SK-N-SH (cell line): ENCODE measurements around the gene TOMM40. TPM values are rescaled to one million over a fixed set of nuclear protein-coding genes. Genes with fewer than 3 reads are reported as not detected.
A peak's percentile ranks its signal among the peaks of the same experiment; 100 is the strongest.

Source experiments
- CTCF ChIA-PET: fragments of 300-600, 350-600 bp; formaldehyde crosslinking; extraction: SDS; loops from one replicate; lab custom pipeline; 2021; lab: Yijun Ruan, JAX
- POLR2A ChIA-PET: fragments of 350-600 bp; sonication (Branson Sonifier 250); formaldehyde crosslinking; extraction: SDS; loops from one replicate; lab custom pipeline; 2020; ENCODE audit warnings: antibody characterized with exemption, inconsistent platforms; lab: Yijun Ruan, JAX
- DNase-seq: peaks from one replicate; pipeline ENCODE4 v3.0.0; 2012
- H2AFZ ChIP-seq: fragments of 200-600 bp; sonication (generic); 2 replicates; pipeline ENCODE4 v1.8.1; 2016; ENCODE audit warnings: antibody characterized with exemption, mild to moderate bottlenecking, low read depth
- H3F3A ChIP-seq: fragments of 200-600 bp; sonication (generic); replicated peaks from 2 replicates; pipeline ENCODE3; 2016; ENCODE audit warnings: antibody characterized with exemption, mild to moderate bottlenecking; ENCODE audit not compliant: insufficient read depth
- H3K27ac ChIP-seq, 2 experiments: fragments of 200-500 bp in 1 of 2; fragments of 200-600 bp in 1 of 2; sonication (Bioruptor generic) in 1 of 2; sonication (generic), shearing (Covaris generic) in 1 of 2; 2 replicates each; pipeline versions ENCODE4 v1.5.1 to v1.6.1; 2014 to 2016; ENCODE audit warnings: low read depth in 2 of 2, inconsistent platforms in 1 of 2, low read length in 1 of 2, mild to moderate bottlenecking in 1 of 2, mixed read lengths in 1 of 2
- H3K27me3 ChIP-seq: fragments of 200-600 bp; sonication (generic), shearing (Covaris generic); 2 replicates; pipeline ENCODE4 v1.6.1; 2016; ENCODE audit warnings: mixed run types; ENCODE audit not compliant: insufficient read depth
- H3K36me3 ChIP-seq, 2 experiments: fragments of 200-500 bp in 1 of 2; fragments of 200-600 bp in 1 of 2; sonication (Bioruptor generic) in 1 of 2; sonication (generic) in 1 of 2; replicated peaks in 1 of 2; 2 replicates each; pipeline versions ENCODE3 to v1.5.1; 2014 to 2016; ENCODE audit warnings: low read length in 1 of 2, mild to moderate bottlenecking in 1 of 2; ENCODE audit not compliant: insufficient read depth in 2 of 2, control insufficient read depth in 1 of 2
- H3K4me1 ChIP-seq, 2 experiments: fragments of 200-500 bp in 1 of 2; fragments of 200-600 bp in 1 of 2; sonication (Bioruptor generic) in 1 of 2; sonication (generic), shearing (Covaris generic) in 1 of 2; 2 replicates each; pipeline versions ENCODE4 v1.5.1 to v1.6.1; 2014 to 2016; ENCODE audit warnings: low read depth in 1 of 2, low read length in 1 of 2, mixed run types in 1 of 2; ENCODE audit not compliant: insufficient read depth in 2 of 2, control insufficient read depth in 1 of 2
- H3K4me2 ChIP-seq: fragments of 200-600 bp; sonication (generic), shearing (Covaris generic); 2 replicates; pipeline ENCODE4 v1.6.1; 2017; ENCODE audit warnings: mixed run types
- H3K4me3 ChIP-seq, 2 experiments: fragments of 200-500 bp in 1 of 2; fragments of 200-600 bp in 1 of 2; sonication (Bioruptor generic) in 1 of 2; sonication (generic), shearing (Covaris generic) in 1 of 2; 2 replicates each; pipeline versions ENCODE4 v1.5.1 to v1.8.1; 2014 to 2016; ENCODE audit warnings: low read depth in 2 of 2, inconsistent platforms in 1 of 2, low read length in 1 of 2, mild to moderate bottlenecking in 1 of 2, mixed read lengths in 1 of 2, moderate library complexity in 1 of 2
- H3K79me2 ChIP-seq: fragments of 200-600 bp; sonication (generic); 2 replicates; pipeline ENCODE4 v1.8.1; 2017; ENCODE audit warnings: mild to moderate bottlenecking; ENCODE audit not compliant: insufficient read depth
- H3K9ac ChIP-seq: fragments of 200-600 bp; sonication (generic); 2 replicates; pipeline ENCODE4 v1.6.1; 2017; ENCODE audit warnings: mixed run types
- H3K9me2 ChIP-seq: fragments of 200-600 bp; sonication (generic); 2 replicates; pipeline ENCODE4 v1.6.1; 2017; ENCODE audit warnings: mixed run types
- H3K9me3 ChIP-seq: fragments of 200-600 bp; sonication (generic); 2 replicates; pipeline ENCODE4 v1.6.1; 2017; ENCODE audit warnings: mixed run types, mild to moderate bottlenecking, moderate library complexity
- H4K20me1 ChIP-seq: fragments of 200-600 bp; sonication (generic); 2 replicates; pipeline ENCODE4 v1.6.1; 2017; ENCODE audit warnings: mild to moderate bottlenecking, mixed run types; ENCODE audit not compliant: insufficient read depth
- CTCF ChIP-seq: fragments of 200-600 bp; sonication (generic); IDR thresholded peaks from 2 replicates; pipeline ENCODE4 v1.6.1; 2017; ENCODE audit warnings: antibody characterized with exemption, mild to moderate bottlenecking, moderate library complexity
- ELF1 ChIP-seq: IDR thresholded peaks from 2 replicates; pipeline ENCODE4 v1.4.0; 2012
- EP300 ChIP-seq, 2 experiments: IDR thresholded peaks; 2 replicates each; pipeline versions ENCODE4 v1.4.0 to v1.6.1; 2012; ENCODE audit warnings: borderline replicate concordance in 1 of 2, low read depth in 1 of 2, low read length in 1 of 2
- FOSL2 ChIP-seq: IDR thresholded peaks from 2 replicates; pipeline ENCODE4 v1.4.0; 2012; ENCODE audit warnings: low read depth, mild to moderate bottlenecking, moderate library complexity, borderline replicate concordance
- IRF3 ChIP-seq: fragments of 150-350 bp; IDR thresholded peaks from 2 replicates; pipeline ENCODE4 v1.6.1; 2016; ENCODE audit warnings: mild to moderate bottlenecking, low read depth, low read length
- MEF2A ChIP-seq: IDR thresholded peaks from 2 replicates; pipeline ENCODE4 v1.4.0; 2012; ENCODE audit warnings: low read depth, borderline replicate concordance
- NFIC ChIP-seq: IDR thresholded peaks from 2 replicates; pipeline ENCODE4 v1.4.0; 2012; ENCODE audit warnings: borderline replicate concordance
- PBX3 ChIP-seq: IDR thresholded peaks from 2 replicates; pipeline ENCODE4; 2012
- POLR2AphosphoS5 ChIP-seq: IDR thresholded peaks from 2 replicates; pipeline ENCODE4 v1.6.1; 2012; ENCODE audit warnings: low read depth, low read length
- RXRA ChIP-seq: IDR thresholded peaks from 2 replicates; pipeline ENCODE4 v1.4.0; 2012; ENCODE audit warnings: low read depth, mild to moderate bottlenecking, borderline replicate concordance
- TAF1 ChIP-seq: IDR thresholded peaks from 2 replicates; pipeline ENCODE4 v1.6.1; 2012; ENCODE audit warnings: low read depth, mild to moderate bottlenecking, low read length, moderate library complexity, borderline replicate concordance
- USF2 ChIP-seq: fragments of 150-350 bp; IDR thresholded peaks from 2 replicates; pipeline ENCODE4 v1.6.1; 2017; ENCODE audit warnings: antibody characterized with exemption, low read length, low read depth, borderline replicate concordance
- YY1 ChIP-seq: IDR thresholded peaks from 2 replicates; pipeline ENCODE4 v1.4.0; 2012; ENCODE audit warnings: low read depth, mild to moderate bottlenecking
- WGBS: methylation state at CpG from one replicate; pipeline ENCODE4 v1.1.6; 2017; ENCODE audit warnings: low lambda C conversion rate; 5-methylcytosine and 5-hydroxymethylcytosine counted together
- polyA plus RNA-seq, 3 experiments: library from polyadenylated mRNA; depleted of rRNA; stranded (reverse); fragments of >200 nt; gene quantifications; 2 replicates each; pipeline ENCODE4 v1.2.3, GENCODE V29; 2012

TOMM40 gene
- polyA plus RNA-seq, 1 of the 3 experiments (the other 2 are of a cell fraction) = 78.9 TPM

GRCh38 chr19:44845286-44845611 is 45.8 kb upstream of the TOMM40 start:
- TF ChIP-seq CTCF = no peak
- TF ChIP-seq YY1 = no peak
- no peak for TF ChIP-seq FOSL2
- no peak for TF ChIP-seq ELF1
- no peak for TF ChIP-seq RXRA
- no peak for TF ChIP-seq NFIC
- no peak for TF ChIP-seq PBX3
- no peak for TF ChIP-seq TAF1
- TF ChIP-seq POLR2AphosphoS5 = no peak
- TF ChIP-seq IRF3 = no peak
- TF ChIP-seq EP300 (IDR thresholded peaks at IDR 0.05; ENCODE audit: borderline replicate concordance in 1 of 2, low read depth in 1 of 2, low read length in 1 of 2) = no peak
- no peak for TF ChIP-seq USF2
- TF ChIP-seq MEF2A = no peak
- TF ChIP-seq, all 33 proteins: peak for 0
- H3K9ac ChIP-seq = peak overlapping the region; percentile 72; the same call in 1 of the 2 replicates
- H3K4me2 ChIP-seq = peak overlapping the region; percentile 89
- no peaks in the 10 kb centered on the region for H3K9me2 ChIP-seq
- H2AFZ ChIP-seq = peak overlapping the region; percentile 82
- no peak for DNase-seq
- 25% methylated on average over 12 of the region's 12 CpGs for WGBS
- peaks cover 20% of the 10 kb centered on the region for H4K20me1 ChIP-seq
- peaks cover 18% of the 10 kb centered on the region for H3F3A ChIP-seq
- ChIA-PET POLR2A (no interaction called here), CTCF (interaction anchor here (1.3 to 3.9 kb wide), 2 partner anchors 107 to 122 kb away, joined by 3 to 20 read pairs; no protein-coding TSS in a partner anchor)
- H3K36me3 ChIP-seq = no peaks in the 10 kb centered on the region
- no peaks in the 10 kb centered on the region for H3K9me3 ChIP-seq
- peak overlapping the region in 1 of 2 experiments; percentile 65; a peak in 2 of 4 replicates for H3K27ac ChIP-seq
- H3K79me2 ChIP-seq = peaks cover 42% of the 10 kb centered on the region
- H3K4me1 ChIP-seq = peaks cover 19% of the 10 kb centered on the region in 2 experiments; a peak in 3 of 4 replicates
- H3K27me3 ChIP-seq = no peaks in the 10 kb centered on the region
- peak overlapping the region; percentile 71 to 74 for H3K4me3 ChIP-seq
